T47D (cell line): Measurements from ENCODE around the gene GALNT16.
A peak's percentile ranks its signal among the peaks of the same experiment; 100 is the strongest.

Experiments used
- DNase-seq, 2 experiments: peaks; one replicate each; pipeline versions ENCODE4 v3.0.0 to v3.0.0-alpha.2; 2011 to 2012; ENCODE audit warnings: low read depth in 1 of 2, low spot score in 1 of 2
- JUND ChIP-seq: IDR thresholded peaks from 2 replicates; pipeline ENCODE4 v1.6.1; 2012; ENCODE audit warnings: low read depth
- in situ Hi-C: cut with HindIII; loops from 2 replicates; pipeline ENCODE4 v1.10.0; 2016; ENCODE audit warnings: low sequenced_read_pairs, low pct_unique_long_range_greater_than_20kb

Gene GALNT16

GRCh38 chr14:69360438-69361108 lies 100.6 kb downstream of the GALNT16 start:
- DNase-seq, result no peak
- in situ Hi-C loops, result no loop called here
- no peak for TF ChIP-seq JUND

DNA sequence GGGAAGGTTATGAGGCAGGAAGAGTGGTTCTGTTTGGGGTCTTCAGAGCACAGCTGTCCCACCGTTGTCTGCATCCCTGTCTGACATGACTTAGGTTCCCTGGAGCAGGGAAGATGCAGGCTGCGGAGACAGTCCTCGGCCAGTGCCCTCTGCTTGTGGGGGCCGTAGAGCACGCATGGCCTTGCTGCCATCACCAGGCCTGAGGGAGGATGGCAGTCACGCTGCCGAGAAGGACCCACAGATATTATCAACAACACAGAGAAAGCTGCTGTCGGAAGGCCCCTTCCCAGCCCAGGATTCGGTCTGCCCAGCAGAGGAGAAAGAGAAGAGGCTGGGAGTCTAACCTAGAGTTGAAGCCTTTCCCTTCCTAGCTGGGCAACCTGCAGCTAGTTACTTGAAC lies 103.1 kb downstream of the GALNT16 start:
- in situ Hi-C loops, result no loop called here
- DNase-seq, result peak in 1 of 2 experiments; percentile 21
- no peak for TF ChIP-seq JUND

GRCh38 chr14:69363964-69364363 lies 104.0 kb downstream of the GALNT16 start:
- in situ Hi-C loops, result no loop called here
- DNase-seq, result no peak
- no peak for TF ChIP-seq JUND

DNA sequence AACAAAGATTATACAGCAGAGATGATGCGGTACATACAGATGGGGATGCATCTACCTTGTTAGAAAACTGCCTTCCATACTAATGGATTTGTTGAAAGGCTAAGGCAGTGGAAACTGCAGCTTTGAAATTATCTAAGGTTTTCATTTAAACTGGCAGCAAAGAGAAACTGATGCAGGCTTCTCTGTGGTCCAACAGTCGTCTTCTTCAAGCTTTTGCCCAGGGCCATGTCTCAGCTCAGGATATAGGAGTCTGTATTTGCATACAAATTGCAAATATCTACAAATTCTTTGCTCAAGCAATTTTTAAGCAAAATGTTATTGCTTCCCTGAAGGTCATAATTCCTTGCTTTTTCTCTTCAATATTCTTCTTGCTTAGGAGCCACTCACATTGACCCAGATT lies 104.4 kb downstream of the GALNT16 start:
- DNase-seq, result no peak
- TF ChIP-seq JUND, result no peak
- in situ Hi-C loops, result no loop called here

DNA sequence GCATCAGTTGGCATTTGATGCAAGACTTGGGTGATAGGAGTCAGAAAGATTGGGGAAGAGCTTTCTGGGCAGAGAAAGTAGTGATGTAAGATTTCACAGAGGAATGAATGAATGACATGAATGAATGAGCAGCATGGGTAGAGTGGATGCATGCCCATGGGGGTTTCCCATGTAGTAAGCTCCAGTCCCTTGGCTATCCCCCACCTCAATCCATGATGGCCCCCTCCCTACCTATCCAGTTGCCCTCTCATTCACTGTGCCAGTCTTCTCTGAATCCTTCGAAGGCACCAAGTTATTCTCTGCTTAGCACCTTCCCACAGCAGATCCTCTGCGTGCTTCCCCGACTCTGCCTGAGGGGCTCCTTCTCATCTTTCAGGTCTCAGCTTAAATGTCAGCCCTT lies 106.1 kb downstream of the GALNT16 start:
- in situ Hi-C loops, result no loop called here
- no peak for DNase-seq
- TF ChIP-seq JUND, result no peak

- no peak for DNase-seq
- in situ Hi-C loops, result no loop called here
- TF ChIP-seq JUND, result no peak
Measured at GRCh38 chr14:69366761-69367160, 106.8 kb downstream of the GALNT16 start.

DNA sequence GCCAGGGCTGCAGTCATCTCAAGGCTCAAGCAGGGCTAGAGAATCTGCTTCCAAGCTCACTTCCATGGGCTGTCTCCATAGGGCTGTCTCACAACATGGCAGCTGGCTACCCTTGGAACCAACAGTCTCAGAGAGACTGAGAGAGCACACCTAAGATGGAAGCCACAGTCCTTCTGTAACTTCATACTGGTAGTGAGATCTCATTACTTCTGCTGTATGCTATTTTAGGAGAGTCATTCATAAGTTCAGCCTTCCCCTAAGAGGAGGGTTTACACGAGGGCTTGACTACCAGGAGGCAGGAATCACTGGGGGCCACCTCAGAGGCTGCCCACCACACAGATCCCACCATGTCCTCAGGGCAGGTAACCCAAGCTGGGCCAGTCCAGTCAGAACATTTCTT lies 108.4 kb downstream of the GALNT16 start:
- no peak for TF ChIP-seq JUND
- no peak for DNase-seq
- in situ Hi-C loops, result no loop called here

DNA sequence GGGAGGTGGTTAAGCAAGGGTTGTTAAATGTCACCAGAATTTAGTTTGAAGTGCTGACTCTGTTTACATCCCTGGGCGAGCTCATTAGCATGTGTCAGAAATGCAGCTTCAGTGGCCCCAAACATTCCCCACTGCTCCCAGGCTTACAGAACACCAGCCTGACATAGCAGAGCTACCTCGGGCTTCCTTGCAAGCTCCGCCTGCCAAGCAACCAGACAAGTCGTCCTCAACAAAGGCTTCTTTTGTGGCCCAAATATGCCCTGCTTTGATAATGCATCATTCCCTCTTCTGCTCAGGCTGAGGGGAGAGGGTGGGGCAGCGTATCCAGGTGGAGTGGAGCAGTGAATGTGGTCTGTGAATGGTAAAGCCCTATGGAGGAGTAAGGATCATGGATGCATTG lies 110.1 kb downstream of the GALNT16 start:
- DNase-seq, result no peak
- in situ Hi-C loops, result no loop called here
- TF ChIP-seq JUND, result no peak

DNA sequence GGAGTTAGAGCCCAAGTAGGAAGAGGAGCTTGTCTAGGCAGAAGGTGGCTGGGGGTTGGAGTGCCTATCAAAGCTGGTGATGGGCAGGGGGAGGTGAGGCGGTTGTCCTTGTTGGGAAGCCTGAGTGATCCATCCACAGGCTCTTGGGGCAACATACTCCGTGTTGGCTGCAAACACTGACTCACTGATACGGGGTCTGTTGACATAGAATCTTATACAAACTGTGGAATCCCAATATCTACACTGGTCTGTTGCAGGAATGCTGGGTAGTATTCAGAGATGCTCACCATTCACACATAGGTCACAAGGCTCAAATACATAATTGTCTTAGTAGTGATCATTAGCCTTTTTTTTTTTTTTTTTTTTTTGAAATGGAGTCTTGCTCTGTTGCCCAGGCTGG lies 112.2 kb downstream of the GALNT16 start:
- no peak for TF ChIP-seq JUND
- DNase-seq, result no peak
- in situ Hi-C loops, result no loop called here

GRCh38 chr14:69373104-69373503 lies 113.1 kb downstream of the GALNT16 start:
- DNase-seq, result no peak
- no peak for TF ChIP-seq JUND
- in situ Hi-C loops, result no loop called here

GRCh38 chr14:69374235-69374634 lies 114.3 kb downstream of the GALNT16 start:
- no peak for DNase-seq
- in situ Hi-C loops, result no loop called here
- no peak for TF ChIP-seq JUND

DNA sequence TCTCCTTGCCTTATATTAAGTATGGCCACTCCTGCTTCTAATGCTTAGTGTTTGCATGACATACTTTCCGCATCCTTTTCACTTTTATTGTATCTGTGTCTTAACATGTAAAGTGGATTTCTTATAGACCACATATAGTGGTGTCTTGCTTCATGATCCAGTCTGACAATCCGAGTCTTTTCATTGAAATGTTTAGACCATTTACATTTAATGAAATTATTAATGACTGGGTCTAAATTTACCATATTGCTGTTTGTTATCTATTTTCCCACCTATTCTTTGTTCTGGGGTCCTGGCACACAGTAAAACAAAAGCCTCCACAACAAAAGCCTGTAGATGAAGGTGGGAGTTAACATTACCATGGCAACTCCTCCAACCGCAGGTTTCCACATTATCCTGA lies 115.2 kb downstream of the GALNT16 start:
- no peak for TF ChIP-seq JUND
- in situ Hi-C loops, result no loop called here
- DNase-seq, result no peak

- no peak for DNase-seq
- in situ Hi-C loops, result no loop called here
- TF ChIP-seq JUND, result no peak
Measured at GRCh38 chr14:69375722-69376121, 115.8 kb downstream of the GALNT16 start.

DNA sequence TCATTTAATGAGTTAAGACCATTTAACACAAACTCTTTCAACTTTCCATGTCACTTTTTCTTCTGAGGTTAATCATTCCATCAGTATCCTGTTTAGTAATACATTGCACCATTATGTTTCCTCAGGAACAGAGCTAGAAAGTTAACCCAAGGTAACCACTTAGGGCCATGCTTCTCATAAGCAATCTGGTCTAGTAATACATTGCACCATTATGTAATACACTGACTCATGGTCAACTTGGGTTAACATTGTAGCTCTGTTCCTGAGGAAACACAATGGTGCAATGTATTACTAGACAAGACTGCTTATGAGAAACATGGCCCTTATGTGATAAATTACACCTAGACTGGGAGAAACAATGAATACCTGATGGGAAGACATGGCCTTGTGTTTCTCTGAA lies 116.5 kb downstream of the GALNT16 start:
- in situ Hi-C loops, result no loop called here
- no peak for DNase-seq
- TF ChIP-seq JUND, result no peak
